HG03159 (cell line): ENCODE results near the gene CD55.
A peak's percentile ranks its signal among the peaks of the same experiment; 100 is the strongest.

Experiments
- ATAC-seq: cut with Tn5 transposase; IDR thresholded peaks from one replicate; pipeline ENCODE4 v1.9.1; 2021; ENCODE audit warnings: mild to moderate bottlenecking, moderate library complexity; ENCODE audit not compliant: unreplicated experiment

The CD55 gene

DNA sequence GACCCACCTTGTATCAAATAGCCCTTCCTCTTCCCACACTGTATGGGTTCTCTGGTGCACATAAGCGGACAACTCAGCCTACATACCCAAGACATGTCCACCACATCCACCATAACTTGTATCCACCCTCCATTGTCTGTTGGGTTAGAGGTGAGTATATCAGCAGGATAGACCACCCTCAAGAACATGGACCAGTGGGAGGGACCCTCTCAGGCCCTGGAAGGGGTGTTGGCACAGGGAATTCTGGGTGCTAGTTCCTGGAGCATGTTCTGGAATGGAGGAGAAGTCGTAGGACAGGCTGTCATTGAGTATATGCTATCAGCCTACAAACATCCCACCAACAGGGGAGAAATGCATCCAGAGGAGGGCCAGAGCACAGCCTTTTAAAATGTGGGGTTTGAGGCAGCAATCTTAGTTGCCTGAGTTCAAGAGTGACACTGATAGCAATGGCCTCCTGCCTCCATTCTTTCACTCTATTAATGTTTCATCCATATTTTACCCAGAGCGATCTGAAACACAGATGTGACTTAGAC, 7.5 kb downstream of the CD55 start:
- no peak for ATAC-seq

DNA sequence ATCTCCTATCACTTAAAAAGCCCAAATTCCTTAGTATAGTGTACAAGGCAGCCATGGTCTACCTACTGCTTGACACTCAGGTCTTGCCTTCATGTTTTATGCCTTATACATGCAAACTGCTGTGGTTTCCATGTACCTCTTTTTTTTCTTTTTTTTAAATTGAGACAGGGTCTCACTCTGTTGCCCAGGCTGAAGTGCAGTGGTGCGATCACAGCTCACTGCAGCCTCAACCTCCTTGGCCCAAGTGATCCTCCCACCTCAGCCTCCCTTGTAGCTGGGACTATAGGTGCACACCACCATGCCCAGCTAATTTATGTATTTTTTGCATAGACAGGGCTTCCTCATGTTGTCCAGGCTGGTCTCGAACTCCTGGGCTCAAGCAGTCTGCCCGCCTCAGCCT, 8.0 kb downstream of the CD55 start:
- no peak for ATAC-seq

DNA sequence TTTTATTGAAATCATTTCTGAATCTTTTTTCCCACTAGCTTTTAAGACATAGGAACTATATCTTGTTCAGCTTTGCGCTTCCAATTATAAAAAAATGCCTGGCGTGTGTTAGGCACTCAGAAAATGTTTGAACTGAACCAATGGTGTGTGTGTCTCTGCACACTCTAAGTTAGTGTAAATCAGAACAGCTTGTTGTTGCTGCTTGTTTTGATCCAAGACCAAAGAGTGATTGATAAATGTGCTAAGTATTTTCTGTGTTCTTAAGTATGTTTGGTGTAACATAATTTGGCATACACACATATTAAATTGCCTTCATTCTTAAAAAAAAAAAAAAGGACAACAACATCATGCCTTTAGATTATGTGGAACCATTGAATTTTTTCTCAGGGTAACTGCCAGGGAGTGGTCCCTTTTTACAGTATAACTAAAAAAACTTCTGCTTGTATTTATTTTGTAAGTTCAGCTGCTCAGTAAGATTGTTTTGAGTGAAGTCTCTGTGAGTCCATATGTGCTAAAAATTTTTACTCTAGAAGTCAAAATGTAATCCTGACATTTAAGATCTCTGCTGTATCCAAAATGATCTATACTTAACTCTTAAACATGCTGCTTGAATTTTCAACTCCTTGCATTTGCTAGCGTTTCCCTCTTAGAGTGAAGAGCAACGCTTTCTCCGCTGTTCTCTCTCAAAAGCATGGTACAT, 8.7 kb downstream of the CD55 start:
- no peak for ATAC-seq

DNA sequence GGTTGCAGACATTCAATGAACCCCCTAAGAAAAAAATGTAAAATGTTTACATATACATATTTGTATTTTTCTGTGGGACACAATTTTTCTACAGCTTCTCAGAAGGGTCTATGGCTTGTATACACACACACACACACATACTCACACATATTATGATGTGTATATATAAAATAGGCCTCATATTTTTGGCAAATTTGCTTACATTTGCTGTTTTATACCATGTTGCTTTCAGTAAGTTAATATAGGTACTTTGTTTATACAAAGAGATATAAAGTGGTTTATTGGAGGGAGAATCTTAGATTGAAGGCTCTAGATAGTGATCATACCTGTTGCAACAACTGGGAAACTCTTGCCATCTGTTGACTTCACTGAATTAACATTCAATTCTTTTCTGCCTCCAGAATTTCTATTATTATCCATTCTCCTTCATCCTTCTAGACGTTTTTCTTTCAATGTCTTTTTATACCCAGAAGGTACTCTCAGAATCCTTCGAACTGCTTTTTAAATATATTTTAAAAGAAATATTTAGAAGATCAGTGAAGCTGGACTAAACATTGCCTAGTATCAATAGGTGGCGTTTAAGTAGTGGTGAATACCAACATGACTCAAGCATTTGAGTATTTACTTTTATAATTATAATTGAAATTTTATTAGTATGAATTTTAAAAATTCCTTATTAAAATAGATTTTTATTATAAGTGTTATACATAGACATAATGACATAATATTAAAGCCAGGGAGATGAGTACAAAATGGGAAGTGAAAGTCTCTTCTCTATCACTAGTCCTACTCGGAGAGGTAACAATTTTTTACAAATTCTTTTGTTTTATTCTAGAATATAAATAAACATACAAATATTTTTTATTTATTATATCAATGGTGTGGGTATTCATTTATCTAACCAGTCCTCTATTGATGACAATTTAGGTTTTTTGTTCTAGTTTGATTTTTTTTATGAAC, 10.2 kb downstream of the CD55 start:
- no peak for ATAC-seq

DNA sequence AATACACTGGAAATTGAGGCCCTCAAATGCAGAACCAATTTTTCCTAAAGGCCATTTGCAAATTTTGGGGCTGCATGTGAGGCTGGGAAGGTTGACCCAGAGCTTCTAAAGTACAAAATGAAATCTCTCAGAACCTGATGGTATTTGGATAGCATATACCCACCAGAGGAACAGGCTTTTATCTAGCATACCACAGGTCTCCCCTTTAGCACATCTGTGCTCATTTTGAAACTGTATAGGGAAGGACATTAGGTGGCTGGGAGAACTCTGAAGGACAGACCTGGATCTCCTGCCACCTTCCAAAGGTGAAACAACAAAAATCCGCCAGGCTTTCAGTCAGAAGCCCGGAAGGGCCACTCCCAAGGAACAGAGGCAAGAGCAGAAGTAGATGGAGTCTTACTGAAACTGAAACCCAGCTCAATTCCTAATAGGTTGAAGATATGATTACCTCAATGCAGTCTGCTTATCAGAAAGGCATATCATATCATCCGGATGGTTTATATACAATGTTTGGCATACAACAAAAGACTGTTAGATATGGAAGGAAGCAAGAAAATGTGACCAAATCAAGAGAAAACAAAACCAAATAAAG, 11.6 kb downstream of the CD55 start:
- no peak for ATAC-seq

DNA sequence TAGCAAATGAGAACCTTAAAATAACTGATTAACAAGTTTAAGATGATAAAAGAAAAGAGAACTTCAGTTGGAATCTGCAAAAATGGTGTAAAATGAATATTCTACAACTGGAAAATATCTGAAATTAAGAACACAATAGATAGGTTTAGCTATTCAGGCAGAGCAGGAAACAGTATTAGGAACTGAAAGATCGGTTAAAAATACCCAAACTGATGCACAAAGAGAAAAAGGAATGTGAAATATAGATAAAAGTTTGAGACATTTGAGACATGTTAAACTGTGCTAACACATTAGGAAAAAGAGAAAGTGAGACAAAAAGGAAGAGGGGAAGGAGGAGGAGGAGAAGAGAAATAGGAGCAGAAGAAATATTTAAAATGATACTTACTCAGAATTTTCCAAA, 12.1 kb downstream of the CD55 start:
- no peak for ATAC-seq

DNA sequence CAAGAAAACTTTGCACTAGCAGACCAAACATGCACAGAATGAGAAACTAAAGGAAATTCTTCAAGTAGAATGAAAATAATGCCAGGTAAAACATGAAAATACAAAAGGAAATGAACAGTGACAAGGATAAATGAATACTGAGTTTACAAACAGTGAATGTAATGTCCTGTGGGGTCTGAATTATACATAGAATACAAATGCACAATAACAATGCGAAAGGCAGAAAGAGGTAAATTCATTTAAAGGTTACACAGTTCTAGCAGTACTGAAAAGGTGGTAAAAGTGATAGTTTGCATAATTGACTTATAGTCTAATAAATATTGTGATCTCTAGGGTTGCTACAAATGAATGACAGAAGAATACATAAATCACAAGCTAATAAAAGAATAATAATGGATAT, 12.9 kb downstream of the CD55 start:
- no peak for ATAC-seq

DNA sequence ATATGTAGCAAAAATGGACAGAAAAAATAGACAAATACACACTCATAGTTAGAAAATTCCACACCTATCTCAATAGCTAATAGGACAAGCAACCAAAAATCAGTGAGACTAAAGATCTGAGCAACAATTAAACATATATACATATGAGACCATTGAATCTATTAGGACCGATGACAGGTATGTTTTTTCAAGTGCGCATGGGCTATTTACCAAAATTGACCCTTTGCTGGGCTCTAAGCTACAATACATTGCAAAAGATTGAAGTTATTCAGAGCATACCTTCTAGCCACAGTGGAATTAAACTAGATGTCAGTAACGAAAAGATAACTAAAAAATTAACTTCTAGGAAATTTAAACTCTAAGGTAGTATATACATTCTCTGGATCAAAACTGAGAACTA, 13.7 kb downstream of the CD55 start:
- no peak for ATAC-seq

DNA sequence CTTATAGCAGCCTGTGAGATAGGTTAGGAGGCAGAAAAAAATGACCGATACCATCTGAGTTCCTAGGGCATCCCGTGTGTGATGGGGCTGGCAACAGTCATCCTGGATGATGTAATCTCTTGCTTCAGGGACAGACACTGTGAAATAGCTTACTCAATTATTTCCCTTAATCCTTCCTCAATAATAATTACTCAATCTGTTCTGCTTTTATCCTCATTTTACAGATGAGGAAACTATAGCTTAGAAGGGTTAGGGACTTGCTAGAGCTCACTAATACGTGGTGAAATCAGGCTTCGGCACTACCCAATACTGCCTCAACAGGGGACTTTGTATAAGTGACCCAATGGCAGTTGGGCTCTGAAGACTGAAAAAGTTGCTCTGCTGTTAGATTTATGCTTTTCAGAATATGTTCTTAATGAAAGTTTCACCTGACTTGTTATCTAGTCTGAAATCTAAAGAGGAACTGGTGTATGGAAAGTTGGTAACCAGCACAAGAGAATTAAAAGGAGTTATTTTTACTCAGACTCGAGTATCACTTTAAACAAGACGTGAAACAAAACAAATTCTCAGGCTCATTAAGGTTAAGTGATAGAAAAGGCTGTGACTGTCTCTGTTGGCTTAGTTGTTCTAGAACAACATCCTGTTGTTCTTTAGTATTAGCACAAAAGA, 14.4 kb downstream of the CD55 start:
- peak; percentile 58 for ATAC-seq

DNA sequence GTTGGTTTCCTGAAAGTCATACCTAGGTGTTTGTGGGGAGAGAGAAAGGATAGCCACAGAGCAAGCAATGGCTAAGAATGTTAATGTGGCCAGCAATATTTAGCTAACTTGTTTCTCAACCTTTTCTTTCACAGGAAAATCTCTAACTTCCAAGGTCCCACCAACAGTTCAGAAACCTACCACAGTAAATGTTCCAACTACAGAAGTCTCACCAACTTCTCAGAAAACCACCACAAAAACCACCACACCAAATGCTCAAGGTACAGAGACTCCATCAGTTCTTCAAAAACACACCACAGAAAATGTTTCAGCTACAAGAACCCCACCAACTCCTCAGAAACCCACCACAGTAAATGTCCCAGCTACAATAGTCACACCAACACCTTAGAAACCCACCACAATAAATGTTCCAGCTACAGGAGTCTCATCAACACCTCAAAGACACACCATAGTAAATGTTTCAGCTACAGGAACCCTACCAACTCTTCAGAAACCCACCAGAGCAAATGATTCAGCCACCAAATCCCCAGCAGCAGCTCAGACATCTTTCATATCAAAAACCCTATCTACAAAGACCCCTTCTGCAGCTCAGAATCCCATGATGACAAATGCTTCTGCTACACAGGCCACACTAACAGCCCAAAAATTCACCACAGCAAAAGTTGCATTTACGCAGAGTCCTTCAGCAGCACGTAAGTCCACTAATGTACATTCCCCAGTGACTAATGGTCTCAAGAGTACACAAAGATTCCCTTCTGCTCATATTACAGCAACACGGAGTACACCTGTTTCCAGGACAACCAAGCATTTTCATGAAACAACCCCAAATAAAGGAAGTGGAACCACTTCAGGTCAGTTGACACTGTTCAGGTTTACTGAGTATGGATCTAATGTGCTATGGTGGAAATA, 15.3 kb downstream of the CD55 start:
- peak; percentile 72 for ATAC-seq

DNA sequence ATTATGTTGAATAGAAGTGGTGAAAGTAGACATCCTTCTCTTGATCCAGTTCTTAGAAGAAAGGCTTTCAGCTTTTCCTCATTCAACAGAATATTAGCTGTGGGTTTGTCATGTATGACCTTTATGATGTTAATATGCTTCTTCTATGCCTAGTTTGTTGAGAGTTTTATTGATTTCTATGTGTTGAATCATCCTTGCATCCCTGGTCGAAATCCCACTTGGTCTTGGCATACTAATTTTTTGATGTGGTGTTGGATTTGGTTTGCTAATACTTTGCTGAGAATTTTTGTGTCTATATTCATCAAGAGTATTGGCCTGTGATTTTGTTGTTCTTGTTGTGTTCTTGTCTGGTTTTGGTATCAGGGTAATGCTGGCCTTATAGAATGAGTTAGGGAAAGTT, 20.9 kb downstream of the CD55 start:
- no peak for ATAC-seq

DNA sequence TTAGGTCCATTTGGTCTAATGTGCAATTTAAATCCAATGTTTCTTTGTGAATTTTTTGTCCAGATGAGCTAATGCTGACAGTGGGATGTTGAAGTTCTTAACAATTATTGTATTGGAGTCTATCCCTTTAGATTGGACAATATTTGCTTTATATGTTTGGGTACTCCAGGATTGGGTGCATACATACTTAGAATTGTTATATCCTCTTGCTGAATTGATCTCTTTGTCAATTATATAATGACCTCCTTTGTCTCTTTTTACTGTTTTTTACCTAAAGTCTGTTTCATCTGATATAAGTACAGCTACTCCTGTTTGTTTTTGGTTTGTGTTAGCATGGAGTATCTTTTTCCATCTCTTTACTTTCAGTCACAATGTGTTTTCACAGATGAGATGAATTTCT, 22.2 kb downstream of the CD55 start:
- ATAC-seq = no peak

DNA sequence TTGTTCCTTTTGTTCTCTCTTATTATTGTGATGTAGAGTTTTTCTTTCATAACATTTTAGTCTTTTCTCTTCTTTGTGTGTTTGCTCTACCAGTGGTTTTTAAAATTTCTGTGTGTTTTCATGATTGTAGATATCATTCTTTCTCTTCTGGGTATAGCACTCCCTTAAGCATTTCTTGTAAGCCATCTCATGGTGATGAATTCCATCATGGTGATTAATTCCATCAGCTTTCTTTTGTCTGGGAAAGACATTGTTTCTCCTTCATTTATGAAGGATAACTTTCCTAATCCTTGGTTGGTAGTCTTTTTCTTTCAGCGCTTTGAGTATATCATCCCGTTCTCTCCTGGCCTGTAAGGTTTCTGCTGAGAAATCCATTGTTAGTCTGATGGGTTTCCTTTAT, 22.7 kb downstream of the CD55 start:
- ATAC-seq = no peak

DNA sequence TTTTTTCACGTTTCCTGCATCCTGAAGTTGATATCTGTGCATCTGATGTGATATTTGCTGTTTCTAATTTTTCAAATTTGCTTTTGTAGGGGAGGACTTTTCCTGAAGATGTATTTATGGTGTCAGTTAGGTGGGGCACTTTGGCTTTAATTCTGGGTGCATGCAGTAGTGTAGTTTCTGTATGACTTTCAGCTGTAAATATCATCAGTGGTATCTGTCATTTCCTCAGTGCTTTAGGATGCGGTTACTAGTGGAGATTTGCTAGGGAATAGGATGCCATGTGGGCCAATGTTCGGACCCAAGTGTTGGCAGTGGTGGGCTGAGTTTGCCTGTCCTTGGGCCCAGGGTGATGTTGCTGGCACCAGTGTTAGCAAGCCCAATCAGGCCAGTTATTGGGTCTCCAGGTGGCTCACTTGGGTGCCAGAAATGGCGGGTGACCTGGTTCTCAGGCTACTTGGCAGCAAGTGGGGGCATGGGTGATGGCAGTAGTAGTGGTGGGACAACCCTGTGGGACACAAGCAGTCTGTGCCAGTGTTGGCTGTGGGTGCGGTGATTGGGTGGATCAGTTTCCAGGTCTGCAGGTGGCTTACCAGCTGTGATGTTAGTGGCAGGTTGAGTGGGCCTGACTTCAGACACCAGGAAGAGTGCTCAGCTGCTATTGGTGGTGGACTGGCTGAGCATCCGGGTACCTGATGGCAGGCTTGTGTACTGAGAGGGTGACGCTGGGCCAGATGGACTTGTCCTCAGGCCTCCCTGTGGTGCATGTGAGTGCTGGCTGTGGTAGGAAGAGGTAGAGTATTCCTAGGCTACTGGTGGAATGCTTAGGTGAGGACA, 24.4 kb downstream of the CD55 start:
- no peak for ATAC-seq

DNA sequence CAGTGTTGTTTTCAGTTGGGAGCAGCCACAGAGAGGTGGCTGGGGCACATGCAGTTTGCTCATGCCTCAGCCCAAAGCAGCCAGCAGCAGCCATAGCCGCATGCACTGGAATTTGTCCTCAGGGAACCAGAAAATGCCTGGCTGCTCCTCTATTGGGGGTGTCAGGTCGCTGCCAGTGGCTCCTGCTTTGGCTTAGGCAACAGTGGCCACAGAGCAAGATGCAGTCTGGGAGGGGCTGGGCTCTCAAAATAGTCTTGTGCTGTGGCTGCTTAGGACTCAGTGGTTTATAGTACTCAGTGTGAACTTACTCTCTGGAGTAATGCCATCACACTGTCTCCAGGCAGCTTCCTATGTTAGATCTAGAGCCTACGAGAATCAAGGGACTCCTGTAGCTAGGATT, 25.0 kb downstream of the CD55 start:
- ATAC-seq = no peak

DNA sequence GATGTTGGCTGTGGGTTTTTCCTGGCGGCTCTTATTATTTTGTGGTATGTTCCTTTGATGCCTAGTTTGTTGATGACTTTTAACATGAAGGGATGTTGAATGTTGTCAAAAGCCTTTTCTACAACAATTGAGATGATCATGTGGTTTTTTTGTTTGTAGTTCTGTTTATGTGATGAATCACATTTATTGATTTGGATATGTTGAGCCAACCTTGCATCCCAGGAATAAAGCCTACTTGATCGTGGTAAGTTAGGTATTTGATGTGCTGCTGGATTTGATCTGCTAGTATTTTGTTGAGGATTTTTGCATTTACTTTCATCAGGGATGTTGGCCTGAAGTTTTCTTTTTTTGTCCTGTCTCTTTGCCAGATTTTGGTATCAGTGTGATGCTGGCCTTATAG, 28.5 kb downstream of the CD55 start:
- no peak for ATAC-seq

DNA sequence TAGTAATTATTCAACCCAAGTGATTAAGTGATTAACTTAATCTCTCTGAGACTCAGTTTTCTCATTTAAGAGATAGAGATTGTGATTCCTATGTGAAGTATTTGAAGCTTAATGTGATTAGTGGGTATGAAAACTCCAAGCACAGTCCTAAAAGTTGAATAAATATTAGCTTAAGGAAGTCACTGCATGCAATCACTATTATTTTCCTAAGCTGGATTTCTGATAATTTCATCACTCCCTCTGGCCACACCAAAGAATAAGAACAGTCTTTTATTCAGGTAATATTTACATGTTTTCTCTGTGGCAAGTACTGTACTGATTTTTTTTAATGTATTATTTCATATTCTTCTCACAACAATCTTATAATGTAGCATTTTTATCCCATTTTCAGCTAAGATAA, 31.1 kb downstream of the CD55 start:
- no peak for ATAC-seq

DNA sequence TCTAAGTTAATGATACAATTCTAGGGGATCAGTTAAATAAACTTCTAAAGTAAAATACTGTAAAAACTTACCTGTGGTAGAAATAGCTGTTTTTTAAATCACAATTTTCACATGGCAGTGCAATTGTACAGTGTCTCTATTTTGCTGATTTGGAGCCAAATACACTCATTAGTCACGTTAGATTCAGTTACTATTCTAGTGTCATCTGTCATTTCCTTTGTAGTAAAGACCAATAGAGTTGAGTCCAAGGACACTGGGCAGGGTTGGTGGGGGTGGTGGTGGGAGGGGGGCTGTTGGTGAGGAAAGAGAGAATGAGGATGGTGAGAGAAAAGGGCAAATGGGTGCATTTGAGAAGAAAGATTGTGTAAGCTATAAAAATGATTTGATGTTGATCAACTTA, 33.6 kb downstream of the CD55 start:
- ATAC-seq = no peak
